Measurements from ENCODE around the gene SOHLH1.

- TF ChIP-seq CTCF (IDR thresholded peaks at IDR 0.05) (no peak), POLR2A (IDR thresholded peaks at IDR 0.05) (no peak)
Measured at GRCh38 chr9:135724186-135724787, 25.0 kb upstream of the SOHLH1 start.
